Stimulated activated CD4-positive, alpha-beta T cell treated with anti-CD3 and anti-CD28 coated beads, Interleukin-12 subunit alpha, Interleukin-12 subunit beta, amount 100 ng/mL, for 4 hours (primary cell): ENCODE results near the gene LMO1.

Source experiments
- DNase-seq: peaks from one replicate; pipeline ENCODE4 v3.0.0-alpha.2; 2020

The LMO1 gene

GRCh38 chr11:8263109-8263768, 439 bp downstream of the LMO1 start:
- DNase-seq, result no peak

- peak; percentile 28 for DNase-seq
Measured at GRCh38 chr11:8262552-8263108, 1.0 kb downstream of the LMO1 start.

GRCh38 chr11:8261921-8262551, 1.6 kb downstream of the LMO1 start:
- DNase-seq, result no peak

GRCh38 chr11:8261291-8261690, 2.4 kb downstream of the LMO1 start:
- DNase-seq, result no peak

GRCh38 chr11:8260202-8260966, 3.3 kb downstream of the LMO1 start:
- no peak for DNase-seq

GRCh38 chr11:8259306-8259959, 4.2 kb downstream of the LMO1 start:
- DNase-seq, result no peak

GRCh38 chr11:8258784-8259183, 4.9 kb downstream of the LMO1 start:
- no peak for DNase-seq

- no peak for DNase-seq
Measured at GRCh38 chr11:8258289-8258688, 5.4 kb downstream of the LMO1 start.

- DNase-seq, result no peak
Measured at GRCh38 chr11:8257003-8257664, 6.5 kb downstream of the LMO1 start.

GRCh38 chr11:8256271-8257002, 7.2 kb downstream of the LMO1 start:
- DNase-seq, result no peak

- no peak for DNase-seq
Measured at GRCh38 chr11:8253566-8253965, 10.1 kb downstream of the LMO1 start.

GRCh38 chr11:8252946-8253345, 10.7 kb downstream of the LMO1 start:
- DNase-seq, result no peak

GRCh38 chr11:8252388-8252787, 11.3 kb downstream of the LMO1 start:
- no peak for DNase-seq

- DNase-seq, result no peak
Measured at GRCh38 chr11:8251616-8252295, 11.9 kb downstream of the LMO1 start.

- no peak for DNase-seq
Measured at GRCh38 chr11:8250981-8251615, 12.6 kb downstream of the LMO1 start.

- DNase-seq, result no peak
Measured at GRCh38 chr11:8250434-8250833, 13.2 kb downstream of the LMO1 start.

- no peak for DNase-seq
Measured at GRCh38 chr11:8249482-8249881, 14.2 kb downstream of the LMO1 start.

GRCh38 chr11:8248786-8249185, 14.9 kb downstream of the LMO1 start:
- no peak for DNase-seq

GRCh38 chr11:8247312-8247711, 16.4 kb downstream of the LMO1 start:
- no peak for DNase-seq

- no peak for DNase-seq
Measured at GRCh38 chr11:8243458-8243857, 20.2 kb downstream of the LMO1 start.
